K562 (cell line): ENCODE measurements around the gene ODC1. TPM values are rescaled to one million over a fixed set of nuclear protein-coding genes. Genes with fewer than 3 reads are reported as not detected.
A peak's percentile ranks its signal among the peaks of the same experiment; 100 is the strongest.

ENCODE experiments used
- BRD4 ChIP-seq: fragments of 200-600 bp; sonication (generic); IDR thresholded peaks from 2 replicates; pipeline ENCODE4 v1.6.1; 2017; ENCODE audit warnings: inconsistent platforms
- BRD9 ChIP-seq: fragments of 450-650 bp; IDR thresholded peaks from 2 replicates; pipeline ENCODE4 v1.6.1; 2018; ENCODE audit warnings: low read depth; ENCODE audit not compliant: partially characterized antibody
- CBFA2T3 ChIP-seq: fragments of 450-650 bp; IDR thresholded peaks from 2 replicates; pipeline ENCODE4 v1.6.1; 2017
- NR2C1 ChIP-seq, 2 experiments: fragments of 450-650 bp; IDR thresholded peaks; 2 replicates each; pipeline ENCODE4 v1.6.1; 2017; ENCODE audit warnings: mild to moderate bottlenecking in 2 of 2, antibody characterized with exemption in 1 of 2, inconsistent platforms in 1 of 2, missing compliant biosample characterization in 1 of 2, missing genetic modification characterization in 1 of 2
- POLR2A ChIP-seq: fragments of 450-650 bp; conservative IDR thresholded peaks from 2 replicates; pipeline ENCODE4 v1.6.1; 2016
- TOE1 ChIP-seq, 2 experiments: fragments of 450-650 bp in 1 of 2; sonication (generic) in 1 of 2; formaldehyde crosslinking in 1 of 2; IDR thresholded peaks; 2 replicates each; pipeline versions ENCODE4 v1.7.1 to v1.8.0; 2016 to 2022; ENCODE audit warnings: borderline replicate concordance in 2 of 2, mild to moderate bottlenecking in 2 of 2, antibody characterized with exemption in 1 of 2, inconsistent platforms in 1 of 2, low read depth in 1 of 2, missing genetic modification reagents in 1 of 2, moderate library complexity in 1 of 2
- XRCC5 ChIP-seq: fragments of 200-400 bp; formaldehyde crosslinking; IDR thresholded peaks from 2 replicates; pipeline ENCODE4 v1.6.1; 2017; ENCODE audit warnings: low read depth, mild to moderate bottlenecking, low read length
- ZSCAN29 ChIP-seq: fragments of 450-650 bp; IDR thresholded peaks from 2 replicates; pipeline ENCODE4 v1.6.1; 2017
- polyA plus RNA-seq, 8 experiments: library from polyadenylated mRNA; depleted of rRNA in 4 of 8; stranded (reverse) in 5 of 8; unstranded in 3 of 8; fragments of >200 nt; fragmentation: Nextera tagmentation in 2 of 8; fragmentation: Illumina TruSeq in 1 of 8; extraction: Ambion mirVana in 2 of 8; extraction: Trizol in 1 of 8; gene quantifications; 2 replicates each; pipeline versions ENCODE4 v1.2.1 to v1.2.3, GENCODE V29; 2011 to 2014; ENCODE audit warnings: inconsistent platforms in 1 of 8, missing spikeins in 1 of 8
- total RNA-seq, 7 experiments: library from RNA; depleted of rRNA in 6 of 7; stranded (reverse); fragments of >200 nt in 6 of 7; fragmentation: Illumina TruSeq in 2 of 7; extraction: Trizol in 2 of 7; gene quantifications; 2 replicates each; pipeline versions ENCODE4 v1.2.1 to v1.2.3, GENCODE V29; 2011 to 2021; ENCODE audit warnings: low replicate concordance in 1 of 7
- TF ChIP-seq, protein P1 (sequence below), 2 experiments: fragments of 450-650 bp; IDR thresholded peaks; 2 replicates each; pipeline ENCODE4 v1.6.1; 2016; ENCODE audit warnings: mild to moderate bottlenecking in 2 of 2, borderline replicate concordance in 1 of 2, low read depth in 1 of 2, moderate library complexity in 1 of 2
- TF ChIP-seq, protein P2 (sequence below): fragments of 200-800 bp; sonication (Bioruptor generic); IDR thresholded peaks from 2 replicates; pipeline ENCODE4 v1.6.1; 2017; ENCODE audit warnings: missing genetic modification characterization, missing compliant biosample characterization
- TF ChIP-seq, protein P3 (sequence below): sonication (generic); formaldehyde crosslinking; IDR thresholded peaks from 2 replicates; pipeline ENCODE4 v1.8.0; 2022; ENCODE audit warnings: mild to moderate bottlenecking, missing genetic modification reagents

The ODC1 gene
- total and polyA plus RNA-seq, 9 of the 15 experiments (the other 6 are each of a cell fraction or from before 2014, with no cell fraction given): 142 to 563 (median 457) TPM

DNA sequence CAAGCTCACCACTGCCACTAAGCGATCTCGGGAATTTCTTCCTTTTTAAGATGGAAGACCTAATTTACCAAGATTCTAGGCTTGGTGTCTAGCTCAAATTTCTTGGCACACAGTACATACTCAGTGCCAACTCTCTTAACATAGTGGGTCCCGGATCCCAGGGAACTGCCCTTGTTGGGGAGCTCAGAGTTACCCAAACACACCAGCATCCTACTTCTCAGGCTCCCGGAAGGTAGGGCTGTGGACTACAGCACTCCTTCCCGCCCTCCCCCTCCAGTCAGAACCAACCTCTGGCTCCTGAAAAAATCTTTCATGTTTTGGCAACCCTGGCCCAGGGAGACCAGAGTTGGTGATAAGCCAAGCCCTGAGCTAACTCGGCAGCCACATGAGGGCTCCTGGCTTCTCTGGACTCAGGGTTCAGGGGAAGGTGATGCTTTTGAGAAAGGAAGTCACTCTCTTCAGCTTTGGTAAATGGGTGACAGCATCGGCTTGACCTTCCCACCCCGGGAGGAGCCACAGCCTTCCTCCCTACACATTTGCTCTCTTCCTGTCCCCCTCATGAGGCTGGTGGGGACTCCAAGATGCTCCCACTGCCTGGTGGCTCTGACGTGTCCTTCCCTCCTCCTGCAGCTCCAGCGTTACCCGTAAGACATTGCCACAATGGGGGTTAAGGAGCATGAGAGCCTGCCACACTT lies 8.8 kb downstream of the ODC1 start (continued):
- TF ChIP-seq, protein P1, sequence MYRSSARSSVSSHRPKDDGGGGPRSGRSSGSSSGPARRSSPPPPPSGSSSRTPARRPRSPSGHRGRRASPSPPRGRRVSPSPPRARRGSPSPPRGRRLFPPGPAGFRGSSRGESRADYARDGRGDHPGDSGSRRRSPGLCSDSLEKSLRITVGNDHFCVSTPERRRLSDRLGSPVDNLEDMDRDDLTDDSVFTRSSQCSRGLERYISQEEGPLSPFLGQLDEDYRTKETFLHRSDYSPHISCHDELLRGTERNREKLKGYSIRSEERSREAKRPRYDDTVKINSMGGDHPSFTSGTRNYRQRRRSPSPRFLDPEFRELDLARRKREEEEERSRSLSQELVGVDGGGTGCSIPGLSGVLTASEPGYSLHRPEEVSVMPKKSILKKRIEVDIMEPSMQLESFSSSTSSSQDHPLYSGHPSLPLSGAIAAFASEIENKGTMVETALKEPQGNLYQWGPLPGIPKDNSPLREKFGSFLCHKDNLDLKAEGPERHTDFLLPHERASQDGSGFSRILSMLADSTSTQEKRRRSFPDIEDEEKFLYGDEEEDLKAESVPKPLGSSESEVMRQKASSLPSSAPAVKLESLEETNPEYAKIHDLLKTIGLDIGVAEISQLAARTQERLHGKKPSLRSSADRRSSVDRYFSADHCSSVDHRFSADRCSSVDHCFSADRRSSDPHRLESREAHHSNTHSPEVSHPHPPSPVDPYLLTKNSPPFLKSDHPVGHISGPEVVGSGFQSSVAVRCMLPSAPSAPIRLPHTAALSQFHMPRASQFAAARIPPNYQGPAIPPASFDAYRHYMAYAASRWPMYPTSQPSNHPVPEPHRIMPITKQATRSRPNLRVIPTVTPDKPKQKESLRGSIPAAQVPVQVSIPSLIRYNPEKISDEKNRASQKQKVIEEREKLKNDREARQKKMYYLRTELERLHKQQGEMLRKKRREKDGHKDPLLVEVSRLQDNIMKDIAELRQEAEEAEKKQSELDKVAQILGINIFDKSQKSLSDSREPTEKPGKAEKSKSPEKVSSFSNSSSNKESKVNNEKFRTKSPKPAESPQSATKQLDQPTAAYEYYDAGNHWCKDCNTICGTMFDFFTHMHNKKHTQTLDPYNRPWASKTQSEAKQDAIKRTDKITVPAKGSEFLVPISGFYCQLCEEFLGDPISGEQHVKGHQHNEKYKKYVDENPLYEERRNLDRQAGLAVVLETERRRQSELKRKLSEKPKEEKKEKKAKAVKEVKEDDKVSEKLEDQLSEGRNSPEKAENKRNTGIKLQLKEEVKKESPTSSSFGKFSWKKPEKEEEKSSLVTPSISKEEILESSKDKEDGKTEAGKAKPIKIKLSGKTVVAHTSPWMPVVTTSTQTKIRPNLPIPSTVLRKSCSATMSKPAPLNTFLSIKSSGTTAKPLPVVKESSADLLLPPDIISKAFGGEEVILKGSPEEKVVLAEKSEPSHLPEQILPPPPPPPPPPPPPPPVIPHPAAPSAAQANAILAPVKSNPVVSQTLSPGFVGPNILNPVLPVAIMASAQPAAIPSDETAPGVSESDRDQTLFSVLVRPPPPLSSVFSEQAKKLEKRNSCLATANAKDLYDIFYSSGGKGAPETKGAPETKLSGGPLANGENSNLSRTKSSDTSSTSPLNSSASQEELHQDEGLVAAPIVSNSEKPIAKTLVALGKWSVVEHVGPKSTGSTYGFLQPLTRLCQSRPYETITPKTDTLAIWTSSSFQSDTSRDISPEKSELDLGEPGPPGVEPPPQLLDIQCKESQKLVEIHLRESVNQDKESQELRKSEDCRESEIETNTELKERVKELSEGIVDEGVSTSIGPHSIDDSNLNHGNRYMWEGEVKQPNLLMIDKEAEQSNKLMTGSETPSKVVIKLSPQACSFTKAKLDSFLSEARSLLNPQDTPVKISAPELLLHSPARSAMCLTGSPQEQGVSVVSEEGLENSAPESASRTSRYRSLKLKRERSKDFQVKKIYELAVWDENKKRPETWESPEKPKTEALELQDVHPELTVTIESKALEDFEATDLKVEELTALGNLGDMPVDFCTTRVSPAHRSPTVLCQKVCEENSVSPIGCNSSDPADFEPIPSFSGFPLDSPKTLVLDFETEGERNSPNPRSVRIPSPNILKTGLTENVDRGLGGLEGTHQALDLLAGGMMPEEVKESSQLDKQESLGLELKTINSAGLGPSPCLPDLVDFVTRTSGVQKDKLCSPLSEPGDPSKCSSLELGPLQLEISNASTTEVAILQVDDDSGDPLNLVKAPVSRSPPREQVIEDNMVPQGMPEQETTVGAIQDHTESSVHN (IDR thresholded peaks at IDR 0.05; ENCODE audit: borderline replicate concordance in 1 of 2, low read depth in 1 of 2): no peak
- TF ChIP-seq NR2C1 (IDR thresholded peaks at IDR 0.05) (no peak), NR2C1 (tag; IDR thresholded peaks at IDR 0.05) (no peak), POLR2A (peak; percentile 76), BRD4 (no peak), TOE1 (IDR thresholded peaks at IDR 0.05; ENCODE audit: borderline replicate concordance) (no peak), TOE1 (CRISPR knock-in tag; IDR thresholded peaks at IDR 0.05; ENCODE audit: borderline replicate concordance, low read depth) (no peak), XRCC5 (0 out of 2 replicates have a peak, but pooled peaks have one; percentile 30), ZSCAN29 (no peak), CBFA2T3 (no peak), BRD9 (no peak)
- TF ChIP-seq, protein P2, sequence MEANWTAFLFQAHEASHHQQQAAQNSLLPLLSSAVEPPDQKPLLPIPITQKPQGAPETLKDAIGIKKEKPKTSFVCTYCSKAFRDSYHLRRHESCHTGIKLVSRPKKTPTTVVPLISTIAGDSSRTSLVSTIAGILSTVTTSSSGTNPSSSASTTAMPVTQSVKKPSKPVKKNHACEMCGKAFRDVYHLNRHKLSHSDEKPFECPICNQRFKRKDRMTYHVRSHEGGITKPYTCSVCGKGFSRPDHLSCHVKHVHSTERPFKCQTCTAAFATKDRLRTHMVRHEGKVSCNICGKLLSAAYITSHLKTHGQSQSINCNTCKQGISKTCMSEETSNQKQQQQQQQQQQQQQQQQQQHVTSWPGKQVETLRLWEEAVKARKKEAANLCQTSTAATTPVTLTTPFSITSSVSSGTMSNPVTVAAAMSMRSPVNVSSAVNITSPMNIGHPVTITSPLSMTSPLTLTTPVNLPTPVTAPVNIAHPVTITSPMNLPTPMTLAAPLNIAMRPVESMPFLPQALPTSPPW (CRISPR knock-in tag): no peak
- TF ChIP-seq, protein P3, sequence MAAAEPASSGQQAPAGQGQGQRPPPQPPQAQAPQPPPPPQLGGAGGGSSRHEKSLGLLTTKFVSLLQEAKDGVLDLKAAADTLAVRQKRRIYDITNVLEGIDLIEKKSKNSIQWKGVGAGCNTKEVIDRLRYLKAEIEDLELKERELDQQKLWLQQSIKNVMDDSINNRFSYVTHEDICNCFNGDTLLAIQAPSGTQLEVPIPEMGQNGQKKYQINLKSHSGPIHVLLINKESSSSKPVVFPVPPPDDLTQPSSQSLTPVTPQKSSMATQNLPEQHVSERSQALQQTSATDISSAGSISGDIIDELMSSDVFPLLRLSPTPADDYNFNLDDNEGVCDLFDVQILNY (CRISPR knock-in tag): peak; percentile 49; the same call in 1 of the 2 replicates
